Endothelial cell of umbilical vein (primary cell): ENCODE results near the gene SLC22A17. TPM values are rescaled to one million over a fixed set of nuclear protein-coding genes. Genes with fewer than 3 reads are reported as not detected.

ENCODE experiments used
- BruUV-seq: library from RNA; stranded (reverse); fragments of 400-500 nt; replicated peaks from 2 replicates; lab custom pipeline; 2021; lab: Mats Ljungman, UMichigan
- CTCF ChIA-PET: fragments of 300-600, 350-600 bp; sonication (Branson Sonifier 250); formaldehyde crosslinking; loops from one replicate; lab custom pipeline; 2021; ENCODE audit warnings: antibody characterized with exemption, inconsistent platforms; lab: Charles Lee
- POLR2A ChIA-PET: fragments of 300-600, 350-600 bp; sonication (Branson Sonifier 250); formaldehyde crosslinking; loops from one replicate; lab custom pipeline; 2021; ENCODE audit warnings: antibody characterized with exemption, inconsistent platforms; lab: Charles Lee
- DNase-seq: peaks from one replicate; pipeline ENCODE4 v3.0.0-alpha.2; 2011; ENCODE audit warnings: low read depth, low spot score
- FAIRE-seq: peaks from 2 replicates; lab custom pipeline; 2011; peaks lifted over from hg19 to GRCh38; lab: Jason Lieb, UNC
- H2AFZ ChIP-seq: 2 replicates; pipeline ENCODE4 v1.6.0; 2012; ENCODE audit warnings: low read depth, low read length, control low read depth, inconsistent platforms
- H3K27ac ChIP-seq: 2 replicates; pipeline ENCODE4 v1.5.1; 2011; ENCODE audit warnings: low read depth, mild to moderate bottlenecking, control low read depth, low read length, moderate library complexity; ENCODE audit not compliant: insufficient read depth
- H3K27me3 ChIP-seq, 2 experiments: 2 replicates each; pipeline versions ENCODE4 v1.6.0 to v1.6.1; 2011; ENCODE audit warnings: low read length in 2 of 2, mixed read lengths in 1 of 2; ENCODE audit not compliant: control insufficient read depth in 2 of 2, insufficient read depth in 2 of 2
- H3K36me3 ChIP-seq, 2 experiments: 2 replicates in 1 of 2; 3 replicates in 1 of 2; pipeline ENCODE4 v1.5.1; 2011; ENCODE audit warnings: low read length in 2 of 2, mild to moderate bottlenecking in 1 of 2, moderate library complexity in 1 of 2; ENCODE audit not compliant: control insufficient read depth in 2 of 2, insufficient read depth in 2 of 2; ENCODE audit errors: extremely low read depth in 1 of 2
- H3K4me1 ChIP-seq: 3 replicates; pipeline ENCODE4 v1.5.1; 2011; ENCODE audit warnings: mild to moderate bottlenecking, low read length; ENCODE audit not compliant: control insufficient read depth, insufficient read depth; ENCODE audit errors: extremely low read depth
- H3K4me2 ChIP-seq: 2 replicates; pipeline ENCODE4 v1.6.1; 2011; ENCODE audit warnings: low read length, control low read depth, mixed read lengths; ENCODE audit not compliant: insufficient read depth
- H3K4me3 ChIP-seq, 3 experiments: fragments of 200-600 bp in 1 of 3; sonication (generic), shearing (Covaris generic) in 1 of 3; replicated peaks in 1 of 3; 2 replicates each; pipeline ENCODE4 v1.5.1; 2011 to 2016; ENCODE audit warnings: control low read depth in 3 of 3, low read length in 3 of 3, mild to moderate bottlenecking in 2 of 3, inconsistent platforms in 1 of 3, low read depth in 1 of 3, moderate library complexity in 1 of 3; ENCODE audit not compliant: insufficient read depth in 1 of 3
- H3K79me2 ChIP-seq: 2 replicates; pipeline ENCODE4 v1.6.0; 2012; ENCODE audit warnings: low read length, inconsistent platforms; ENCODE audit not compliant: control insufficient read depth, insufficient read depth
- H3K9ac ChIP-seq: replicated peaks from 2 replicates; pipeline ENCODE3; 2011; ENCODE audit warnings: low read length, control low read depth; ENCODE audit not compliant: insufficient read depth; ENCODE audit errors: extremely low read depth
- H3K9me1 ChIP-seq: replicated peaks from 3 replicates; pipeline ENCODE4 v1.6.0; 2011; ENCODE audit warnings: mild to moderate bottlenecking, low read length; ENCODE audit not compliant: control insufficient read depth, insufficient read depth; ENCODE audit errors: extremely low read depth
- H3K9me3 ChIP-seq: replicated peaks from 2 replicates; pipeline ENCODE4 v1.5.1; 2012; ENCODE audit warnings: low read length, inconsistent platforms; ENCODE audit not compliant: control insufficient read depth, insufficient read depth
- H4K20me1 ChIP-seq: replicated peaks from 2 replicates; pipeline ENCODE3; 2011; ENCODE audit warnings: mild to moderate bottlenecking, low read length; ENCODE audit not compliant: control insufficient read depth, insufficient read depth; ENCODE audit errors: extremely low read depth
- EZH2 ChIP-seq: IDR thresholded peaks from 2 replicates; pipeline ENCODE4 v1.6.1; 2012; ENCODE audit warnings: borderline replicate concordance, low read depth, mild to moderate bottlenecking, moderate library complexity, low read length, inconsistent platforms; ENCODE audit not compliant: severe bottlenecking
- FOS ChIP-seq: IDR thresholded peaks from 2 replicates; pipeline ENCODE4 v1.6.1; 2011; ENCODE audit warnings: mild to moderate bottlenecking, low read length, moderate library complexity, borderline replicate concordance; ENCODE audit not compliant: insufficient read depth
- GATA2 ChIP-seq: IDR thresholded peaks from 2 replicates; pipeline ENCODE4 v1.7.0; 2011; ENCODE audit warnings: low read depth, mild to moderate bottlenecking, moderate library complexity, mixed read lengths, low read length; ENCODE audit not compliant: insufficient read length, insufficient read depth
- JUN ChIP-seq: IDR thresholded peaks from 2 replicates; pipeline ENCODE4 v1.6.1; 2011; ENCODE audit warnings: borderline replicate concordance, low read depth; ENCODE audit not compliant: insufficient read length, insufficient read depth
- MYC ChIP-seq: IDR thresholded peaks from one replicate; pipeline ENCODE4 v1.6.1; 2011; ENCODE audit warnings: mild to moderate bottlenecking, low read depth, low read length
- POLR2A ChIP-seq: IDR thresholded peaks from 2 replicates; pipeline ENCODE4 v1.6.1; 2012; ENCODE audit warnings: low read depth, mild to moderate bottlenecking, control low read depth, low read length
- POLR2AphosphoS5 ChIP-seq: IDR thresholded peaks from 2 replicates; pipeline ENCODE4 v1.6.1; 2012; ENCODE audit warnings: low read depth, mild to moderate bottlenecking, control low read depth, low read length, moderate library complexity; ENCODE audit not compliant: insufficient read depth
- dilution Hi-C: fragments of 300-500 bp; cut with MboI; formaldehyde crosslinking; loops from one replicate; pipeline ENCODE4 v1.15.0; 2019; ENCODE audit warnings: low sequenced_read_pairs; ENCODE audit not compliant: extremely low pct_ligation_motif_present
- intact Hi-C: fragments of 100-400 bp; cut with micrococcal nuclease; formaldehyde crosslinking; loops from one replicate; pipeline ENCODE4 v1.10.0; 2022
- polyA plus RNA-seq, 4 experiments: library from polyadenylated mRNA; depleted of rRNA in 3 of 4; stranded (reverse) in 3 of 4; unstranded in 1 of 4; fragments of >200 nt; gene quantifications; 2 replicates each; pipeline versions ENCODE4 v1.2.1 to v1.2.3, GENCODE V29; 2011 to 2012; ENCODE audit warnings: missing spikeins in 1 of 4
- total RNA-seq: library from RNA; stranded (reverse); gene quantifications from 2 replicates; pipeline ENCODE4 v1.2.3, GENCODE V29; 2021
- TF ChIP-seq, protein P1 (sequence below), 2 donors: IDR thresholded peaks; 1 replicate in 1 of 2; 2 replicates in 1 of 2; pipeline ENCODE4 v1.5.1; 2011; ENCODE audit warnings: low read length in 2 of 2, mild to moderate bottlenecking in 2 of 2, moderate library complexity in 2 of 2, control low read depth in 1 of 2, inconsistent platforms in 1 of 2, low read depth in 1 of 2; ENCODE audit not compliant: insufficient read depth in 1 of 2; ENCODE audit errors: extremely low read depth in 1 of 2
- TF ChIP-seq, protein P2 (sequence below): IDR thresholded peaks from 2 replicates; pipeline ENCODE4 v1.6.1; 2011; ENCODE audit not compliant: insufficient read depth, insufficient read length

Gene SLC22A17
- total and polyA plus RNA-seq, 2 donors (not counting 3 experiments of a cell fraction or from before 2014, with no cell fraction given), result 2.9 to 4.6 TPM

DNA sequence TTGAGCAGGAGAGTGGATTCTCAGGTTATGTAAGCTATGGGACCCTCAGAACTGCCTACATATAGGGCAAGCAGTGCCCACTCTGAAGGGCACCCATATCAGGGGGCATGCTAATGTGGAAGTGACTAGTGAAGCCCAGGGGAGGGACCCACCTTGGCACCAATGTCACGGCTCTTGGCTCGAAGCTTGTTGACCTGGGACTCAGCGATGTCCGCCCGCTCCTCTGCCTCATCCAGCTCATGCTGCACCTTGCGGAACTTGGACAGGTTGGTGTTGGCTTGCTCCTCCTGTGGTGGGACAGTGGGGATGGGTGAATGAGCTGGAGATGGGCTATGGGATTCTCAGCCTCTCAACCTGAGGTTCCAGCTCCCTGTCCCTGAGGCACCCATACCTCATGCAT lies 29.6 kb upstream of the SLC22A17 start:
- no peak overlapping the region for H2AFZ ChIP-seq
- no peaks in the 10 kb centered on the region for H4K20me1 ChIP-seq
- ChIA-PET CTCF (interaction anchor here (1.2 to 4.7 kb wide), 4 partner anchors 15 to 261 kb away, joined by 4 to 48 read pairs (median 20); no protein-coding TSS in a partner anchor), POLR2A (no interaction called here)
- H3K9ac ChIP-seq, result no peak overlapping the region
- FAIRE-seq (no peak), DNase-seq (no peak)
- no peaks in the 10 kb centered on the region for H3K9me3 ChIP-seq
- H3K27me3 ChIP-seq, result no peaks in the 10 kb centered on the region
- dilution Hi-C loops, result no loop called here
- no peaks in the 10 kb centered on the region for H3K36me3 ChIP-seq
- H3K4me1 ChIP-seq, result no peaks in the 10 kb centered on the region
- no peak overlapping the region for H3K4me3 ChIP-seq
- BruUV-seq, result no TSS peak
- no peak overlapping the region for H3K4me2 ChIP-seq
- H3K27ac ChIP-seq, result no peak overlapping the region
- intact Hi-C loops, result no loop called here
- no peaks in the 10 kb centered on the region for H3K9me1 ChIP-seq
- H3K79me2 ChIP-seq, result no peaks in the 10 kb centered on the region
- TF ChIP-seq EZH2 (no peak), MYC (no peak), FOS (no peak), POLR2AphosphoS5 (no peak), JUN (no peak), POLR2A (no peak), GATA2 (no peak)
- TF ChIP-seq, protein P1, sequence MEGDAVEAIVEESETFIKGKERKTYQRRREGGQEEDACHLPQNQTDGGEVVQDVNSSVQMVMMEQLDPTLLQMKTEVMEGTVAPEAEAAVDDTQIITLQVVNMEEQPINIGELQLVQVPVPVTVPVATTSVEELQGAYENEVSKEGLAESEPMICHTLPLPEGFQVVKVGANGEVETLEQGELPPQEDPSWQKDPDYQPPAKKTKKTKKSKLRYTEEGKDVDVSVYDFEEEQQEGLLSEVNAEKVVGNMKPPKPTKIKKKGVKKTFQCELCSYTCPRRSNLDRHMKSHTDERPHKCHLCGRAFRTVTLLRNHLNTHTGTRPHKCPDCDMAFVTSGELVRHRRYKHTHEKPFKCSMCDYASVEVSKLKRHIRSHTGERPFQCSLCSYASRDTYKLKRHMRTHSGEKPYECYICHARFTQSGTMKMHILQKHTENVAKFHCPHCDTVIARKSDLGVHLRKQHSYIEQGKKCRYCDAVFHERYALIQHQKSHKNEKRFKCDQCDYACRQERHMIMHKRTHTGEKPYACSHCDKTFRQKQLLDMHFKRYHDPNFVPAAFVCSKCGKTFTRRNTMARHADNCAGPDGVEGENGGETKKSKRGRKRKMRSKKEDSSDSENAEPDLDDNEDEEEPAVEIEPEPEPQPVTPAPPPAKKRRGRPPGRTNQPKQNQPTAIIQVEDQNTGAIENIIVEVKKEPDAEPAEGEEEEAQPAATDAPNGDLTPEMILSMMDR (IDR thresholded peaks at IDR 0.05; ENCODE audit: extremely low read depth in 1 of 2, insufficient read depth in 1 of 2, low read depth in 1 of 2, low read length in 2 of 2), result no peak
- TF ChIP-seq, protein P2, sequence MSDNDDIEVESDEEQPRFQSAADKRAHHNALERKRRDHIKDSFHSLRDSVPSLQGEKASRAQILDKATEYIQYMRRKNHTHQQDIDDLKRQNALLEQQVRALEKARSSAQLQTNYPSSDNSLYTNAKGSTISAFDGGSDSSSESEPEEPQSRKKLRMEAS, result no peak
